ENCODE results near the gene IRF1.

DNA sequence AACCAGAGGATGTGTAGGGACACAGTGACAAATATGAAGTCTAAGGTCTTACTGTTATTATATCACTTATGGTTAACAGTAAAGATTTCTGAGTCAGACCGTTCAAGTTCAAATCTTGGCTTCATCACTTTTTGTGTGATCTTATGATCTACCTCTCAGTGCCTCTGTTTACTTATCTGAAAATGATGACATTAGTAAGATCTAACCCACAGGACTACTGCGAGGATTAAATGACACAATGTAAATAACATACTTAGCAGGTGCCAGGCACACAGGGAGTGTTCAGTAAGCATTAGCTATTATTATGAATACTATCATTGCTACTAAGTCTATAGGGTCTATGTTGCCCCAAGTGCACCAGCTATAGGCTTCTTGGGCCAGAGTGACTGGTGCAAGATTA is 2.0 kb downstream of the IRF1 start:
- TF ChIP-seq POLR2A (IDR thresholded peaks at IDR 0.05; ENCODE audit: low read length) (no peak), GATA1 (IDR thresholded peaks at IDR 0.05; ENCODE audit: low read depth, low read length) (no peak)

Measured in erythroblast (primary cell).